GM18520 (cell line): ENCODE data around the gene BNC2.
"Not testable (repeated sequence)": the region's sequence is repeated elsewhere in the genome, so short reads cannot be mapped to it uniquely, and the experiment has no call there.

Experiments
- ATAC-seq: cut with Tn5 transposase; IDR thresholded peaks from one replicate; pipeline ENCODE4 v1.9.1; 2021; ENCODE audit not compliant: unreplicated experiment

Gene BNC2

DNA sequence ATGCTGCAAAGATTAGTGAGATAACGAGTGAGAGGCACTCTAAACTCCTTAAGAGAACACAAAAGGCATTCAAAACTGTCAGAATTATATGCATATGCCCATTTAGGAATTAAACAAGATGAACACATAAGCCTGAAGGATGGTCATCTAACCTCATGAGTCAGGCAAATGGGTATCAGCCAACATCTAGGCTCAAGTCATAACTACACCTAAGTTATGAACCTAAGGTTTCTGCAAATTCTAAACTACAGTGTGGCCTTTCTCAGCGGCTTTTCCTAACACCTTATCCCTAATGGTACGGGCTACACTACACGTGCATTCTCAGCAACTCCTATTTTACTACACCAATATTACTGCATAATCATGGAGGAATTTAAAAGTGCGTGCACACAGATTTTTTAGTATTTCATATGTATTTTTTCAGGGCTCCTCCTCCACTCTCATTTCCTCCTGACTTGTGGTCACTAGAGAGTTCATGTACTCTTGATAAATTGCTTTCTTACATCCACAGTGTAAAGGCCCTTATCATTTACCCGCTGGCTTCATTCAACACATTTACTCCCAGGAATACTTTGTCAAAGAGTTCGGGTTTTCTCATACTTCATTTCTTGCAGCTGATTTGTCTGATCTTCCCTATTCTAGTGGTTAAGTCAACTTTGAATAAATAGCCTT is 316.5 kb downstream of the BNC2 start:
- ATAC-seq, result no peak

DNA sequence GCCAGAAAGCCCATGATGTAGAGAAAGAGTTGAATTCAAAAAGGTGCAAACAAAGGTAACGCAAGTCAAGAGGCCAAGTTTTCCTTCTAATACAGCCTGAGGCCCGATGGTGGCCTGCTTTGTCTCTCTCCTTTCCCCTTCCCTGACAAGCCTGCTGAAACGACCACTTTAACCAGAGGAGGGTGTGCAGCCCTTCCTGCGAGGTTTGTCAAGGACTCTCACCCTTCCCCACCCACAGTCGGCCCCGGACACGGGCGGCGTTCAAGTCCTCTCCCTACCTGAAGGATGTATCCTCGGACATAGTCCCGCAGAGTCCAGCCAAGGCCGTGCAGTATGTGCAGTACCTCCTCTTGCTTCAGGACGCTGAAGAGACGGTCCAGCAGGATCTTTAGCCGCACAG is 318.2 kb downstream of the BNC2 start:
- ATAC-seq, result no peak

DNA sequence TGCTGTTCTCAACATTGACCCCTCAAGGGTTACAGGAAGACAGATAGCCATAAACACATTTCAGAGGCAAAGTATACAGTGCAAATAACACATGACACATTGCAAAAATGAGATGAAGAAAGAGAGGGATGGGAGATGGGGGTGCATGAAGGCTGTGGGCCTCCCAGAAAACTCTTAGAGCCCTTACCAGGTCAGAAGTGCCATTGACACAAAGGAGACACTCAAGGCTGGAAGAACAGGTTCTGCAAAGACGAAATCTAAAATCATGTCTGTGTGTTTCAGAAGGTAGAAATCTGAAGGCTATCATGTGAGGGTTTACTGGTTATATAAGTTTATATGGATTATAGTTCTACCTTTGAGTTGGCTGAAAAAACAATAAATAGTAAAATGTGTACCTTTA is 318.8 kb downstream of the BNC2 start:
- no peak for ATAC-seq

DNA sequence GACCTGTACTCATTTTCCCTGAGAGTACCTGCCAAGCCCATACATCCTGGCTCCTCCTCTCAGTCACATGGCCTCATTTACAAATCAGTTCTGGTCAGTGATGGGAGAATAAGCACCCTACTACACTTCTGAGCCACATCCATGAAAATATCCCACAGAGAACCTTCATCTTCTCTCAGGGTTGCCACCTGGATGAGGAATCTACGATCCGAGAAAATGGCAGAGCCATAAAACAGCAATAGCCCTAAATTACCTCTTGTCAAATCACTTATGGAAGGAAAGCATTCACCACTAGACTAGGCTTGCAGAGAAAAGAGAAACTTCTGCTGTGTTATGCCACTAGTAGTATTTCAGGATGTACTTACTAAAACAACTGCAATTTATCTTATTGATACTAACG is 324.8 kb downstream of the BNC2 start:
- ATAC-seq, result no peak

DNA sequence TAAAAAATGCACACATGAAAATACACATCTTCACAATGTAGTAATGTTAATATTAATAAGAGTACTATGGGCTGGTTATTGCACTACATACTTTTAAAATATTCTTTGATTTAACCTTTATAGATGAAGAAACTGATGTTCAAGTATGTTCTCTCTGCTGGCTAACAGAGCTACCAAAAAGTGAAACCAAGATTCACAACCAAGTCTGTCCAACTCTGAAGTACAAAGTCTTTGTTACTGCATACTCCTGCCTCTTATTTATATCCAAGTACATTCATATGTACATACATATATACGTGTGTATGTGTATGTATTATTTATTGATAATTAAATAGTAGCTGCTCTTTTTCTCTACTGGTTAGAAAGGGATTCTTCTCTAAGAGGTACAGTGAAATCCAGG is 325.6 kb downstream of the BNC2 start:
- ATAC-seq, result no peak

DNA sequence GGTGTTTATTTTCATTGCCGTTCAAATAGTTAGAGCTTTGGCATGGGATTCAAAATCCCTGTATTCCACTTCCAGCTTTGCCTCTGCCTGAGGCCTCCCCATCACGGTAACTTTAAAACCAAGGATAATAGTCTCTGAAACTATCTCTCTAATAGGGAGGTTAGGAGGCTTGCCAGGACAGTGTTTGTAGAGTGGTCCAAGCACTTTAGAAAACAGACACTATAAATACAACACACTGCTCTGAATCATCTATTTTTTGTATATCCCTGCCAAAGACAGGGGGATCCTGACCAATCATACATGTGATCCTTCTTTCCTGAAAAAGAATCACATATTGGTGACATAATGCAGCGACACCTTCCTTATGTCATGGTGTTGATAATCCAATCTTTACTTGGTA is 326.8 kb downstream of the BNC2 start:
- ATAC-seq, result no peak

DNA sequence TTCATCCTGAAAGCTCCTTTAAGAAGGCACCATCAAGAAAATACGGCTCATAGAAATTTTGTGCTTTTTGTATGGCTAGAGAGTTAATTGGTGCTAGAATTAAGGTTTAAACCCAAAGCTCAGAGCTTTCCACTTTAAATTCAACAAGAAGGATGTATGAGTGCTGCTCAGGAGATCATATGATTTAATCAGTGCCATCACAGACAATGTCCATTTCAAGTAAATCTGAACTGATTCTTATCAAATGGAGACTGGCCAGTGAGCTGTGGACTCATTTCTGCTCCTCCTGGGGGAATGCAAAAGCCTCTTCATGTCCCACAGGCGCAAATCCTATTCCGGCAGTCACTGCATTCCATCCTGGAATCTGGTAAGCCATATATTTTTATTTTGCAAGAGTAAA is 327.2 kb downstream of the BNC2 start:
- ATAC-seq, result no peak

DNA sequence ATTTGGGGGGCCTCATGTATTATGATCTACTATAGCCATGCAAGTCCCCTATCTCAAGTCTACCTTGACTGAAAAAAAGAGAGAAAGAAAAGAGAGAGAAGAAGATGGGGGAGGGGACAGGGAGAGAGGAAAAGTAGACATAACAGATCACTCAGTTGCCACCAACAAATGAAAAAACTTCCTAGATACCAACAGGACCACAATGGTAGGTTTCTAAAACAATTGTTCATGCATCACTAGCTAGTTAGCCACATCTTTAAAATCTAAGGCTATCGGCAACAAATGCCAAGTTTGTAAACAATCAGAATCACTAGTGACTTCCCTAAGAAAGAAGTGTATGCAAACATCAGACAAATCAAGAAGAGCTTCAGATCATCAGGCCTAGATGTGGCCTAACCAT is 328.2 kb downstream of the BNC2 start:
- ATAC-seq, result no peak

DNA sequence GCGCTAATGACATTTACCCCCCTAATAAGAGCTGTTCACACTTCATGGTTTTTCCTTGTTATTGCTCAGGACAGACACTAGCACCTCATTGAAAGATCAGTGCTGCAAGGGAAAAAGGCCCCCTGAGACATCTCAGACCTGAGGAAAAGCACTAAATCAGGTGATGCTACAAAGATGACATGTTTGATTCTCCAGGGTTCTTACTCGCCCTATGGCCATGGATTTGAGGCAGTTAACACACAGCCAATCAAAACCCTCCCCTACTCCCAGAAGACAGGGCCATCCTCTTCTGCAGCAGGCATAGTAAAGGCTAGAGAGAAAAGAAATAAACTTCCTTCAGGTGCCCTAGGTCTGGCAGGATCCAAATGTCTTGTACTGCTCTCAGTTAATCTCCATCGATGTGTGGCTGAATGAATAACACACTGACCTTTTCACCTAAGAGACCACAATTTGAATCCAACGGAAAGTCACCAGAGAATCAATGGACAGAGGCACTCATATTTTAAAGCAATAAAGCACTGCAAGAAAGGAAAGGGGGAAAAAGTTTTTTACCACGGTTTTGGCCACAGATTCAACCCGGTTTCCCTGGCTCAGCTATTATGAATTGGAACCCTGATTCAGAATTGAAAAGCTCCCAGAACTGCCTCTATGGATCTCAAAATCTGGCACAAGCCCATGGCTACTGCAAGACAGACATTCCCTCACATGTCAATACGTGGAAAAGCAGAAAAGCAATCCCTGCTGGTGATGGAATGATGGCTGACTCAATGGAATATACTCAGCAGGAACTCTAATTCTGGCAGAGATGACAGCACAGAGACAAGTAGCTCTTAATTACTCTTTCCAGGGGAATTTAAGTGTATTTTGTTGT is 329.5 kb downstream of the BNC2 start:
- ATAC-seq, result no peak

DNA sequence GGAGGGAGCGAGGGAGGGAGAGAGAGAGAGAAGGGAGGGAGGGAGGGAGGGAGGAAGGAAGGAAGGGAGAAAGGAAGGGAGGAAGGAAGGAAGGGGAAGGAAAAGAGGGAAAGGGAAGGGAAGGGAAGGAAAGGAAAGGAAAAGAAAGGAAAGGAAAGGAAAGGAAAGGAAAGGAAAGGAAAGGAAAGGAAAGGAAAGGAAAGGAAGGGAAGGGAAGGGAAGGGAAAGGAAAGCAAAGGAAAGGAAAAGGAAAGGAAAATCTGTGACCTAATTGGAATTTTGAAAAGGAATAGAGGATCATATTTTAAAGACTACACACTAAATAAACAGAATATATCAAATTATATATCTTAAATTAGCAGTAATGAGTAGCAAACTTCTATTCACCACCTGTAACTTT is 330.8 kb downstream of the BNC2 start:
- not testable (repeated sequence) for ATAC-seq

DNA sequence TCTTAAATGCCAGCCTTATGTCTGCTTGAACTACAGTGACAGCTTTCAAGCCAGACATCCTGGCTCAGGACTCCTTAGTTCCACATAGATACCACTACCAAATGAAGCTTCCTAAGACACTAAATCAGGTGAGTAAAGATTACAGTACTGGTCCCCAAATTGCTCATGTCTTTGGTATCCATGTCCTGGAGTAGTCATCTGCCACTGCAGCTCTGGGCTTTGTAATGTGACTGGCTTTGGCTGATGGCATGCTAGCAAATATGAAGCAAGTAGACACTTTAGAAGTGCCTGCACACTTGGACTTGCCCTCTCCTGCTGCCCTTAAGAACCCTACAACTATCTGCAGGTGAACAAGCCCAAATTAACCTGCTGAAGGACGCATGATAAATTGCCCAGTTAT is 334.9 kb downstream of the BNC2 start:
- no peak for ATAC-seq

DNA sequence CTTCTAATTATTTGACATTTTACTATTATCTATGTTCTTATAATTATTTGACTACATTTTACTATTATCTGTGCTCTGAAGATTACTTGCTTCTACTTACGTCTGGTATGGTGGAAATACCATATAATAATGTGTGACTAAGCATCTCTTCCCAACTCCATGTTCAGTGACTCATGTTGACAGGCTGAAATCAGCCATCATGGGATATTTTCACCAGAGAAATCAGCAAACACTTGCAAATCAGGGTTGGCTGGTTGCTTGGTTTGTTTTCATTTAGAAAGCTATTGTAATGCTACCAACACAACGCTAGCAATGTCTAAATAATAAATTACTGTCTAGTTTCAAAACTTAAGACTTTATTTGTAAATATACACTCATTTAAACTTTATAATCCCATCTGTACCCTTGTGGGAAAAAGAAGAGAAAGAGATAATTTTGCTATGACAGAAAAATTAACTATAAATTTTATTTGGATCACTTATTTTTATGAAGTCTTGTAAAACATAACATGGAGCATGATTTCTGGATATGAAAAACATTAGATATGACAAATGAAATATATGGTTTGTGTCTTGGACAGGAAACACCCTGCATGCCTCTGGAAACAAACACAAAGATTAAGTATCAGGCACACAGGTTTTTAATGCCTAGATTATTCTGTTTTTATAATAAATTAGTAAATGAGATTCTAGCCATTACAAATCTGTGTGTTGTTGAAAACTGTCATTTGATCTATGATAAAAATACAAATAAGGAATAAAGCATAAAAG is 337.6 kb downstream of the BNC2 start:
- ATAC-seq, result no peak

DNA sequence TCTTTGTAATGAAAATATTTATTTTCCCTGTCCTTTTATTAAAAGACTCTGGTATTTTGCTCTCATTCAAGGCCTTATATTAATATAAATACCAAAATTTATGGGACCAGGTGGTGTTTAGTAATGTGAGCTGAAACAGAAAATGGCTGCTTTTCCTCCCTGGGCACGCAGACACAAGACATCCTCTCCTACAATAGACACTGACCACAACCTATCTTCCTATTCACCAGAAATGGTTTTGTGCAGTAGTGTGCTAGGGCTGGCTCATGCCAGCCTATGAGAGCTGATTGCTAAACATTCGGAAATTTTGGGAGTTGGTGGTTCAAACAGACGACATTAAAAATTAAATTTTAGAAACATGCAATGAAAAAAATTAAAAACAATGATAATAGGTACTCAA is 338.2 kb downstream of the BNC2 start:
- ATAC-seq, result no peak

DNA sequence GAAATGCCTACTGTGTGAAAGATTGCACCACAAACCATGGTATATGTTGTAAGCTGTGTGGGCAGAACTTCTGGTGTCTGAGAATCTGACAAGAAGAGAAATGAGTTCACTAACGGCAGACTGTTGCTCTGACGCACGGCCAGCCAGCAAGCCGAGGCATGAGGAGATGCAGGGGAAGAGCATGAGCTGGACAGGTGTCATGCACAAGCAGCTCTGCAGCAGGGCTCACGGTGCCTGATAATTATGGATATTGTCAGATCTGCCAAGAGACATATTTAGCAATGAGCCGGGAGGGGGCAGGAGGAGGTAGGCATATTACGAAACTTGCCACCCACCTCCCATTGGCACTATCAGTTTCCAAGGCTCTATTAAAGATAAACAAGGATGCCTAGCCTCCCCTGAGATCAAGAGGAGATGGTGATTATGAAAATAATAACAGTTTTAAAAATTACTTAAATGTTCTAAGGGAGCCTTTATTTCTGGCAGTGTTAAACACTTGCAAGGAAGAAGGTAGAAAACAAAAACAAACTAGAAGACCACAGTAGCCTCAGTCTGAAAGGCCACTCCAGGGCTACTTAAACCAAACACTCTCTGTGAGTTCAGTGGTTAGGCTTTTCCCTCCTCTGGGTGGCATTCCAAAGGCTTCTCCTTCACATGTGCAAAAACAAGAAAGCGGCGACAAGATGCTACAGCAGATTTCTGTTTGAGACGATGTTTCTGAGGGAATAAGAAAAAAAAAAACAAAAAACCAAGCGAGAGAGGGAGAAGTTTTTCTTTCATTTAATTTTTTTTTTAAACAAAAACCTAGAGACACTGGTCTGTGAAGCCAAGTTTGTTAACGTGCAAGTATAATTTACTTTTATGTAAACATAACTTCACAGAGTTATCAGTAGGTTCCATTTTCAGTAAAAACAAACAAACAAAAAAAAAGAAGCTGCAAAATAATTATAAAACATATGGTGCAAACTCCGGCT is 339.5 kb downstream of the BNC2 start:
- no peak for ATAC-seq

DNA sequence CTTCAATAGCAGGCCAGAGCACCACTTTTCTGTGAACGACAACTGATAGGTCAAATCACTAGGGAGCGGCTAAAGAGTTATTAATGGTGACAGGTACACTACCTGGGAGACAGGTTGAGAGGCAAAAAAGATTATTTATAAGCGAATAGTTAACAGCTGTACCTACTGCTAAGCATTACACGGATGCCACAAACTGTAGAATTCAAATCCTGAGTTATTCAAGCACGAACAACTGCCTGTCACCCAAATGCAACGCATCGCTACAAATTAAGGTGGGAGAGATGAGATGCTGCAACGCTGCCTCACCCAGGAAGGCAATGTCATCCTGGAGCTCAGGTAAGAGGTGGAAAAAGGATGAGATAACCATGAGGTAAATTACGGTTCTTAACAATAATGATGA is 342.9 kb downstream of the BNC2 start:
- ATAC-seq, result no peak

DNA sequence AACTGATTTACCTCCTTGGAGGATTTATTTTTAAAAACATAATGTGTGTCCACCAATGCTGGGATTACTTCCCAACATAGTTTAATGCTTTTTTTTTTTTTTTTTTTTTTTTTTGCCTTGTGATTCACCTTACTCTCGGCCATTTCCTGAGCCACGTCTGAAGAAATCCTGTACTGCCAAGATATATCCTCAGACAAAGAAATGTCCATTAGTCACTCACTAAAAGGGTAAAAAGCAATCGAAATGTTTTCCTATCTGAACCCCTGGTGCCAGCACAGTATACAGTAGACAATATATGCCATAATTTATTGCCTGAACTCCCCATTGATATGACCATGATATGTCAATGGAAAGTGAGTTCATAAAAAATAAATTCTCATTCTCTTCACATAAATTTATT is 344.1 kb downstream of the BNC2 start:
- ATAC-seq, result no peak

DNA sequence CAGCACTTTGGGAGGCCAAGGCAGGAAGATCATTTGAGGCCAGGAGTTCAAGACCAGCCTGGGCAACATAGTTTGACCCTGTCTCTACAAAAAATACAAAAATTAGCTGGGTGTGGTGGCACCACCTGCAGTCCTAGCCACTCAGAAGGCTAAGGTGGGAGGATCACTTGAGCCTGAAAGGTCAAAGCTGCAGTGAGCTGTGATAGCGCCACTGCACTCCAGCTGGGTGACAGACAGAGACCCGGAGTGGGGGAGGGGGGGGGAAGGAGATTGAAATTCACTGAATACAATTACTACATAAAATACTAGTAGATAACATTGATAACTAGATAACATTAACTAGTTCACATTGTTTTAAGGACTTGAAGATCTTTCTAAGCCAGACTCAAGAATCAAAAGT is 345.6 kb downstream of the BNC2 start:
- no peak for ATAC-seq

DNA sequence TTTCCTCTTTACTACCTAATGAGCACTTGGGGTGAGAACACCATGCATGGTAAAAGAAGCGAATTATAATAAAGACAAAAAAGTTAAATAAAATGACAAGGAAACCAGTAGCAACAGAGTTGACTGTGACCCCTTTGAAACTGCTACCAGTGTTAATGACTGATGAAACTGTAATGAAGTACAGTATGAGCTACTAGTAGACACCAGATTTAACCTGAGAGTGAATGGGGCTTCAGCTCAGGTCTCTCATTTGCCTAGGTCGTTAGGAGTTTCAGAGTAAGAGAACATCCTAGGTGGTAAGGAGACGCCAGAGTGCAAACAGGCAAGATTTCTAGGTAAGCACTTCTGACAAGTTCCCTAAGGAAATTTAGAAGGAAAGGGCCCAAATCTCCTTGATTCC is 346.4 kb downstream of the BNC2 start:
- ATAC-seq, result no peak

DNA sequence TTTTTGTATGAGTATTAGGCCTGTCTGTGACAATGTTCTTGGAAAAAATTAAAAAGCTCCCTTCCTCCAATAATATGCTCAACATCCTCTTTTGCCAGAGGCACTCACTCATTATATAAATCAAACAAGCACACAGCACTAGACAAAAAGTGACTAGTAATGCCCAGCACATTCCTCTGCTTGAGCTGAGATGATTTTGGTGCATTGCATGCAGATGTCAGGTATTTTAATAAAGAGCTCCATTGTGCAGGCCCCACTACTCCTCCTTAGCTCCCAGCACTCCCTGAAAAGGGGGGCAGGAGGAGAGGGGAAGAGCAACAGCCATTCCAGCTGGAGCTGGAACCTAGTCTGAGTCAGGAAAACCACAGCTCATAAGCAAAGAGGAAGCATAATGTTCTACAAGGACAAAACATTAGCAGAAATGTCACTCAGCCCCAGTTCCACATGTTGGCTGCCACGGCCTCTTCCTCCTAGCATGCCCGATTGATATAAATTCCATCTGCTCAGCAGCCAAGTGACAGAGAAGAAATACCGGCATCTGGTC is 348.5 kb downstream of the BNC2 start:
- no peak for ATAC-seq

DNA sequence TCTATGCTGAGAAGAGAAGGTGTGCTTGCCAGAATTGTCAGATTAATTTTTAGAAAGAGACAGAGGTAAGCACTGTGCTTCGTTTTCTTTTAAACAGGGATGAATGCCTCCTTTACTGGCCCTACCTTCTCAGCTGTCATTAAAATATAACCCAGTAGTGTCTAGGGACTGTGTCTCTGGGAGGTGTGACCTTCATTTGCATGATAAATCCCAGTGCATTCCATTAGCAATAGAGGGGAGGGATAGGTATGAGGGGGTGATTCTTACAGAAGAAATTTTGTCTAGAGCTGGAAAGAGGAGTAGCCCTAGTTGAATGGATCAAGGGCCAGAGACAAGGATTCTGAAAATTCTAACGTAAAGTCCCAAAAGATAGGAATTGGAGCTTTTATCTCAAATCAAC is 351.5 kb downstream of the BNC2 start:
- ATAC-seq, result no peak
